ENCODE data around the gene PAMR1. TPM values are rescaled to one million over a fixed set of nuclear protein-coding genes. Genes with fewer than 3 reads are reported as not detected.

Gene PAMR1
- total RNA-seq, 4 donors from 2014 or later = 4.2 to 17.3 (median 5.6) TPM

- WGBS, 2 donors (ENCODE audit: low coverage in 1 of 2) = 89 to 100% methylated on average over 3 to 5 of the region's 14 CpGs
- Histone ChIP-seq H3K36me3 (no peaks in the 10 kb centered on the region), H3K27ac (no peak overlapping the region), H3K27me3 (peaks cover 10% of the 10 kb centered on the region), H3K4me3 (no peak overlapping the region), H3K4me1 (peaks cover 0 to 4% (median 0%) of the 10 kb centered on the region in 3 donors), H3K9me3 (no peaks in the 10 kb centered on the region)
- TF ChIP-seq CTCF (IDR thresholded peaks at IDR 0.05) (no peak), POLR2AphosphoS5 (IDR thresholded peaks at IDR 0.05) (no peak), POLR2A (IDR thresholded peaks at IDR 0.05) (no peak), EP300 (IDR thresholded peaks at IDR 0.05) (no peak)
- no peak for ATAC-seq
Measured at GRCh38 chr11:35432464-35432863, 93.0 kb downstream of the PAMR1 start.

GRCh38 chr11:35427071-35427470 is 98.3 kb downstream of the PAMR1 start:
- Histone ChIP-seq H3K27ac (no peak overlapping the region), H3K4me1 (peaks cover 0 to 23% (median 0%) of the 10 kb centered on the region in 3 donors), H3K36me3 (no peaks in the 10 kb centered on the region), H3K4me3 (no peak overlapping the region), H3K27me3 (peaks cover 13% of the 10 kb centered on the region), H3K9me3 (no peaks in the 10 kb centered on the region)
- TF ChIP-seq POLR2AphosphoS5 (IDR thresholded peaks at IDR 0.05) = no peak
- TF ChIP-seq CTCF (IDR thresholded peaks at IDR 0.05) = no peak
- TF ChIP-seq EP300 (IDR thresholded peaks at IDR 0.05) = no peak
- no peak for TF ChIP-seq POLR2A (IDR thresholded peaks at IDR 0.05)
- ATAC-seq = no peak
- 40 to 42% methylated on average over 1 to 3 of the region's 3 CpGs for WGBS, 2 donors (ENCODE audit: low coverage in 1 of 2)

- Histone ChIP-seq H3K9me3 (no peaks in the 10 kb centered on the region), H3K4me1 (peaks cover 0 to 23% (median 0%) of the 10 kb centered on the region in 3 donors), H3K4me3 (no peak overlapping the region), H3K27me3 (peaks cover 16% of the 10 kb centered on the region), H3K36me3 (no peaks in the 10 kb centered on the region), H3K27ac (no peak overlapping the region)
- no peak for TF ChIP-seq EP300 (IDR thresholded peaks at IDR 0.05)
- no peak for TF ChIP-seq POLR2AphosphoS5 (IDR thresholded peaks at IDR 0.05)
- TF ChIP-seq POLR2A (IDR thresholded peaks at IDR 0.05) = no peak
- TF ChIP-seq CTCF (IDR thresholded peaks at IDR 0.05) = no peak
- no peak for ATAC-seq
- WGBS, 2 donors (ENCODE audit: low coverage in 1 of 2) = 59 to 71% methylated on average over 1 of the region's 1 CpG
Measured at GRCh38 chr11:35426351-35426750, 99.1 kb downstream of the PAMR1 start.

- ATAC-seq = no peak
- Histone ChIP-seq H3K27ac (no peak overlapping the region), H3K4me3 (no peak overlapping the region), H3K4me1 (peaks cover 0 to 23% (median 0%) of the 10 kb centered on the region in 3 donors), H3K27me3 (peaks cover 19% of the 10 kb centered on the region), H3K36me3 (no peaks in the 10 kb centered on the region), H3K9me3 (no peaks in the 10 kb centered on the region)
- 19 to 37% methylated on average over 4 of the region's 4 CpGs for WGBS, 2 donors (ENCODE audit: low coverage in 1 of 2)
- TF ChIP-seq POLR2A (IDR thresholded peaks at IDR 0.05) (no peak), CTCF (IDR thresholded peaks at IDR 0.05) (no peak), POLR2AphosphoS5 (IDR thresholded peaks at IDR 0.05) (no peak), EP300 (IDR thresholded peaks at IDR 0.05) (no peak)
Measured at GRCh38 chr11:35425603-35426212, 99.7 kb downstream of the PAMR1 start.

Data from gastroesophageal sphincter (tissue), 4 donors.